ENCODE measurements around the gene PUS1. TPM values are rescaled to one million over a fixed set of nuclear protein-coding genes. Genes with fewer than 3 reads are reported as not detected.
"Not testable (repeated sequence)": the region's sequence is repeated elsewhere in the genome, so short reads cannot be mapped to it uniquely, and the experiment has no call there.

Gene PUS1
- total and polyA plus RNA-seq, 2 of the 4 experiments (the other 2 are of a cell fraction), result 14.0 to 36.7 TPM

GRCh38 chr12:131960590-131961325, 31.7 kb downstream of the PUS1 start:
- Histone ChIP-seq H3K79me1 (ENCODE audit: low read depth in 1 of 2, low read length in 2 of 2) (peaks cover 20 to 68% of the 10 kb centered on the region in 2 experiments), H3K9me1 (ENCODE audit: insufficient read depth, low read length) (peaks cover 18% of the 10 kb centered on the region), H4K20me1 (ENCODE audit: insufficient read depth, low read length) (peaks cover 60% of the 10 kb centered on the region)
- H2BK20ac ChIP-seq (ENCODE audit: low read depth, low read length); H3K4me3 ChIP-seq (ENCODE audit: insufficient read depth, low read depth, low read length); H3K18ac ChIP-seq (ENCODE audit: low read depth, low read length); POLR2A ChIA-PET (ENCODE audit: unreplicated experiment); H2BK15ac ChIP-seq (ENCODE audit: low read depth, low read length); H4K91ac ChIP-seq (ENCODE audit: insufficient read depth, low read depth, low read length); H3K4me1 ChIP-seq (ENCODE audit: control insufficient read depth, insufficient read depth, low read length); H3K36me3 ChIP-seq (ENCODE audit: control insufficient read depth, insufficient read depth, low read length); H2AK9ac ChIP-seq (replicated peaks; ENCODE audit: low read depth, low read length, poor library complexity); H3K9ac ChIP-seq (ENCODE audit: low read depth, low read length); BruUV-seq (replicated peaks); dilution Hi-C loops (cut with HindIII; ENCODE audit: low sequenced_read_pairs, unreplicated experiment); intact Hi-C loops (cut with micrococcal nuclease); H3K56ac ChIP-seq (ENCODE audit: extremely low read depth, insufficient read depth, low read length); CTCF ChIA-PET; DNase-seq; H2BK120ac ChIP-seq (ENCODE audit: low read depth, low read length); H3K4me2 ChIP-seq (ENCODE audit: low read depth, low read length); H3K14ac ChIP-seq (replicated peaks; ENCODE audit: low read depth, low read length); H3K9me3 ChIP-seq (ENCODE audit: control insufficient read depth, insufficient read depth, low read length); H2BK5ac ChIP-seq (ENCODE audit: low read depth, low read length, poor library complexity, severe bottlenecking); H4K5ac ChIP-seq (ENCODE audit: low read depth, low read length); ATAC-seq (ENCODE audit: low read depth); H3K27me3 ChIP-seq (ENCODE audit: control insufficient read depth, insufficient read depth, low read length); H2AK5ac ChIP-seq (ENCODE audit: low read depth, low read length); H3K27ac ChIP-seq (ENCODE audit: insufficient read depth, low read length); H3K4ac ChIP-seq (ENCODE audit: low read depth, low read length); H4K8ac ChIP-seq (ENCODE audit: low read depth in 2 of 2, low read length in 2 of 2); H3K23ac ChIP-seq (ENCODE audit: low read depth, low read length); H2AFZ ChIP-seq (replicated peaks; ENCODE audit: low read length, poor library complexity); in situ Hi-C loops (cut with MboI; ENCODE audit: low sequenced_read_pairs): not testable (repeated sequence)
- WGBS, 2 experiments (ENCODE audit: extremely low coverage in 2 of 2, insufficient read length in 1 of 2), result 100% methylated on average over 1 of the region's 30 CpGs; no CpG with 5 or more reads in 1 of the 2 experiments

GRCh38 chr12:131961328-131961727, 32.3 kb downstream of the PUS1 start:
- H2AK5ac ChIP-seq (ENCODE audit: low read depth, low read length); POLR2A ChIA-PET (ENCODE audit: unreplicated experiment); ATAC-seq (ENCODE audit: low read depth); H3K9me3 ChIP-seq (ENCODE audit: control insufficient read depth, insufficient read depth, low read length); H4K5ac ChIP-seq (ENCODE audit: low read depth, low read length); H2AK9ac ChIP-seq (replicated peaks; ENCODE audit: low read depth, low read length, poor library complexity); BruUV-seq (replicated peaks); H3K4me2 ChIP-seq (ENCODE audit: low read depth, low read length); H3K18ac ChIP-seq (ENCODE audit: low read depth, low read length); intact Hi-C loops (cut with micrococcal nuclease); H4K91ac ChIP-seq (ENCODE audit: insufficient read depth, low read depth, low read length); H3K56ac ChIP-seq (ENCODE audit: extremely low read depth, insufficient read depth, low read length); H3K36me3 ChIP-seq (ENCODE audit: control insufficient read depth, insufficient read depth, low read length); DNase-seq; H2BK120ac ChIP-seq (ENCODE audit: low read depth, low read length); H3K23ac ChIP-seq (ENCODE audit: low read depth, low read length); H3K4me3 ChIP-seq (ENCODE audit: insufficient read depth, low read depth, low read length); H4K8ac ChIP-seq (ENCODE audit: low read depth in 2 of 2, low read length in 2 of 2); H2AFZ ChIP-seq (replicated peaks; ENCODE audit: low read length, poor library complexity); H3K9ac ChIP-seq (ENCODE audit: low read depth, low read length); H3K27ac ChIP-seq (ENCODE audit: insufficient read depth, low read length); CTCF ChIA-PET; H3K14ac ChIP-seq (replicated peaks; ENCODE audit: low read depth, low read length); H2BK20ac ChIP-seq (ENCODE audit: low read depth, low read length); dilution Hi-C loops (cut with HindIII; ENCODE audit: low sequenced_read_pairs, unreplicated experiment); H3K4me1 ChIP-seq (ENCODE audit: control insufficient read depth, insufficient read depth, low read length); H3K27me3 ChIP-seq (ENCODE audit: control insufficient read depth, insufficient read depth, low read length); H3K4ac ChIP-seq (ENCODE audit: low read depth, low read length); H2BK15ac ChIP-seq (ENCODE audit: low read depth, low read length); H2BK5ac ChIP-seq (ENCODE audit: low read depth, low read length, poor library complexity, severe bottlenecking); in situ Hi-C loops (cut with MboI; ENCODE audit: low sequenced_read_pairs): not testable (repeated sequence)
- H3K79me1 ChIP-seq (ENCODE audit: low read depth in 1 of 2, low read length in 2 of 2), result peaks cover 17 to 69% of the 10 kb centered on the region in 2 experiments
- H4K20me1 ChIP-seq (ENCODE audit: insufficient read depth, low read length), result peaks cover 61% of the 10 kb centered on the region
- WGBS, 2 experiments (ENCODE audit: extremely low coverage in 2 of 2, insufficient read length in 1 of 2), result no CpG with 5 or more reads among the region's 20 CpGs
- peaks cover 19% of the 10 kb centered on the region for H3K9me1 ChIP-seq (ENCODE audit: insufficient read depth, low read length)

Measured in IMR-90 (cell line).